GM20000 (cell line): ENCODE data around the gene AMFR.

Experiments used
- DNase-seq: peaks from one replicate; pipeline ENCODE4 v3.0.0; 2012; ENCODE audit warnings: low spot score
- CTCF ChIP-seq: IDR thresholded peaks from 2 replicates; pipeline ENCODE4 v1.5.1; 2012; ENCODE audit warnings: mild to moderate bottlenecking, control low read depth; ENCODE audit errors: extremely low read depth, missing control alignments

The AMFR gene

GRCh38 chr16:56338566-56339318 is 86.6 kb downstream of the AMFR start:
- no peak for TF ChIP-seq CTCF
- no peak for DNase-seq

- TF ChIP-seq CTCF, result no peak
- no peak for DNase-seq
Observed at GRCh38 chr16:56337858-56338325, 87.5 kb downstream of the AMFR start.

- TF ChIP-seq CTCF, result no peak
- DNase-seq, result no peak
Observed at GRCh38 chr16:56337131-56337857, 88.1 kb downstream of the AMFR start.

GRCh38 chr16:56336711-56337110 is 88.6 kb downstream of the AMFR start:
- no peak for TF ChIP-seq CTCF
- DNase-seq, result no peak

- no peak for TF ChIP-seq CTCF
- DNase-seq, result no peak
Observed at GRCh38 chr16:56336071-56336688, 89.2 kb downstream of the AMFR start.

- no peak for DNase-seq
- TF ChIP-seq CTCF, result no peak
Observed at GRCh38 chr16:56334761-56335160, 90.6 kb downstream of the AMFR start.
